CD14-positive monocyte (primary cell): Measurements from ENCODE around the gene RNFT2. TPM values are rescaled to one million over a fixed set of nuclear protein-coding genes. Genes with fewer than 3 reads are reported as not detected.

Experiments
- DNase-seq, 3 donors: peaks; one replicate each; pipeline ENCODE4 v3.0.0-alpha.2; 2011 to 2022
- H2AFZ ChIP-seq: 2 replicates; pipeline ENCODE4 v1.6.0; 2012; ENCODE audit warnings: mild to moderate bottlenecking, low read depth, low read length, inconsistent platforms; ENCODE audit not compliant: insufficient read depth, poor library complexity, severe bottlenecking
- H3K27ac ChIP-seq, 2 donors: 1 replicate in 1 of 2; 2 replicates in 1 of 2; pipeline ENCODE4 v1.5.1; 2012 to 2013; ENCODE audit warnings: low read length in 2 of 2, control low read depth in 1 of 2, inconsistent platforms in 1 of 2, low read depth in 1 of 2, mild to moderate bottlenecking in 1 of 2
- H3K27me3 ChIP-seq, 2 donors: one replicate each; pipeline versions ENCODE4 v1.6.0 to v1.6.1; 2011 to 2013; ENCODE audit warnings: low read length in 2 of 2; ENCODE audit not compliant: control insufficient read depth in 2 of 2, insufficient read depth in 2 of 2
- H3K36me3 ChIP-seq, 2 donors: replicated peaks in 1 of 2; 1 replicate in 1 of 2; 2 replicates in 1 of 2; pipeline versions ENCODE4 v1.5.1 to v1.6.1; 2012 to 2013; ENCODE audit warnings: low read length in 2 of 2, control low read depth in 1 of 2, inconsistent platforms in 1 of 2, mild to moderate bottlenecking in 1 of 2; ENCODE audit not compliant: insufficient read depth in 2 of 2, control insufficient read depth in 1 of 2
- H3K4me1 ChIP-seq, 2 donors: 1 replicate in 1 of 2; 2 replicates in 1 of 2; pipeline versions ENCODE4 v1.5.1 to v1.6.1; 2012 to 2013; ENCODE audit warnings: low read length in 2 of 2, control low read depth in 1 of 2, inconsistent platforms in 1 of 2, mild to moderate bottlenecking in 1 of 2, moderate library complexity in 1 of 2; ENCODE audit not compliant: insufficient read depth in 2 of 2, control insufficient read depth in 1 of 2
- H3K4me2 ChIP-seq: replicated peaks from 2 replicates; pipeline ENCODE3; 2012; ENCODE audit warnings: low read length, moderate library complexity, mild to moderate bottlenecking; ENCODE audit not compliant: poor library complexity, severe bottlenecking; ENCODE audit errors: extremely low read depth
- H3K4me3 ChIP-seq, 3 experiments: fragments of 200-600 bp in 1 of 3; sonication (generic) in 1 of 3; replicated peaks in 1 of 3; 1 replicate in 2 of 3; 2 replicates in 1 of 3; pipeline ENCODE4 v1.5.1; 2011 to 2013; ENCODE audit warnings: low read length in 3 of 3, mild to moderate bottlenecking in 3 of 3, control low read depth in 2 of 3, low read depth in 2 of 3, inconsistent platforms in 1 of 3, moderate library complexity in 1 of 3
- H3K79me2 ChIP-seq: 2 replicates; pipeline ENCODE4 v1.6.0; 2012; ENCODE audit warnings: mild to moderate bottlenecking, control low read depth, inconsistent platforms, low read length, moderate library complexity; ENCODE audit not compliant: insufficient read depth
- H3K9ac ChIP-seq: 2 replicates; pipeline ENCODE4 v1.6.0; 2017; ENCODE audit warnings: low read length, mild to moderate bottlenecking; ENCODE audit not compliant: insufficient read depth, poor library complexity, severe bottlenecking
- H3K9me3 ChIP-seq, 2 donors: replicated peaks in 1 of 2; 1 replicate in 1 of 2; 2 replicates in 1 of 2; pipeline versions ENCODE4 v1.5.1 to v1.6.1; 2012 to 2013; ENCODE audit warnings: low read length in 2 of 2, control low read depth in 1 of 2; ENCODE audit not compliant: control insufficient read depth in 1 of 2, insufficient read depth in 1 of 2
- H4K20me1 ChIP-seq: 2 replicates; pipeline ENCODE4 v1.6.0; 2012; ENCODE audit warnings: mild to moderate bottlenecking, low read length, control low read depth, moderate library complexity; ENCODE audit not compliant: insufficient read depth
- H3K27ac Mint-ChIP-seq, 7 donors: one replicate each; pipeline ENCODE4 v1.8.0; 2020; ENCODE audit warnings: mild to moderate bottlenecking in 7 of 7, mixed read lengths in 7 of 7, moderate library complexity in 6 of 7, inconsistent platforms in 2 of 7
- H3K27me3 Mint-ChIP-seq, 3 donors: one replicate each; pipeline ENCODE4 v1.8.0; 2021 to 2022; ENCODE audit warnings: low read depth in 3 of 3, mild to moderate bottlenecking in 3 of 3, mixed read lengths in 3 of 3, moderate library complexity in 3 of 3, inconsistent platforms in 1 of 3
- H3K36me3 Mint-ChIP-seq, 2 donors: one replicate each; pipeline ENCODE4 v1.8.0; 2020; ENCODE audit warnings: mixed read lengths in 2 of 2, inconsistent platforms in 1 of 2, mild to moderate bottlenecking in 1 of 2
- H3K4me1 Mint-ChIP-seq: one replicate; pipeline ENCODE4 v1.8.0; 2020; ENCODE audit warnings: mild to moderate bottlenecking, mixed read lengths
- H3K4me3 Mint-ChIP-seq, 2 donors: one replicate each; pipeline ENCODE4 v1.8.0; 2020; ENCODE audit warnings: mild to moderate bottlenecking in 2 of 2, mixed read lengths in 2 of 2, moderate library complexity in 1 of 2
- H3K9me3 Mint-ChIP-seq, 7 donors: one replicate each; pipeline ENCODE4 v1.8.0; 2020 to 2022; ENCODE audit warnings: mixed read lengths in 7 of 7, mild to moderate bottlenecking in 6 of 7, moderate library complexity in 6 of 7, inconsistent platforms in 2 of 7
- CTCF ChIP-seq: fragments of 200-600 bp; IDR thresholded peaks from one replicate; pipeline ENCODE4 v1.8.0; 2022; ENCODE audit warnings: antibody characterized with exemption, mild to moderate bottlenecking
- WGBS: methylation state at CpG from one replicate; pipeline ENCODE4 v1.1.5; 2013; ENCODE audit warnings: missing lambda C conversion rate; ENCODE audit not compliant: insufficient coverage; 5-methylcytosine and 5-hydroxymethylcytosine counted together
- intact Hi-C, 2 donors: fragments of 100-400 bp; cut with micrococcal nuclease; formaldehyde crosslinking; loops; one replicate each; pipeline versions ENCODE4 v1.15.0 to v1.15.1; 2023
- polyA plus RNA-seq, 3 donors: library from polyadenylated mRNA; depleted of rRNA in 1 of 3; unstranded in 2 of 3; stranded (reverse) in 1 of 3; fragments of 300-500 nt in 2 of 3; fragments of >200 nt in 1 of 3; fragmentation: Illumina TruSeq in 2 of 3; gene quantifications; 1 replicate in 2 of 3; 2 replicates in 1 of 3; pipeline ENCODE4 v1.2.3, GENCODE V29; 2012 to 2021

Gene RNFT2
- polyA plus RNA-seq, 3 donors = 0.05 TPM; not detected in 2

- peaks cover 5 to 6% of the 10 kb centered on the region in 2 donors for H3K9me3 ChIP-seq
- no peak overlapping the region for H3K4me2 ChIP-seq
- no peak overlapping the region for H3K4me3 ChIP-seq
- intact Hi-C loops = no loop called here
- no CpG with 5 or more reads among the region's 1 CpG for WGBS
- peaks cover 0 to 16% (median 6%) of the 10 kb centered on the region in 7 donors for H3K9me3 Mint-ChIP-seq
- H3K79me2 ChIP-seq = no peaks in the 10 kb centered on the region
- H3K36me3 Mint-ChIP-seq = no peaks in the 10 kb centered on the region
- H3K27ac Mint-ChIP-seq = no peak overlapping the region
- H3K36me3 ChIP-seq = no peaks in the 10 kb centered on the region
- peaks cover 26 to 39% (median 31%) of the 10 kb centered on the region in 3 donors for H3K27me3 Mint-ChIP-seq
- no peak for DNase-seq
- peaks cover 13 to 27% of the 10 kb centered on the region in 2 donors for H3K27me3 ChIP-seq
- H2AFZ ChIP-seq = no peak overlapping the region
- peaks cover 0 to 26% of the 10 kb centered on the region in 2 donors for H3K4me1 ChIP-seq
- H4K20me1 ChIP-seq = no peaks in the 10 kb centered on the region
- no peak overlapping the region for H3K4me3 Mint-ChIP-seq
- no peak overlapping the region for H3K9ac ChIP-seq
- no peak overlapping the region for H3K27ac ChIP-seq
- H3K4me1 Mint-ChIP-seq = peaks cover 6% of the 10 kb centered on the region
- no peak for TF ChIP-seq CTCF
Measured at GRCh38 chr12:116887244-116887643, 149.1 kb downstream of the RNFT2 start.

GRCh38 chr12:116887897-116888296 lies 149.8 kb downstream of the RNFT2 start:
- no CpG with 5 or more reads among the region's 6 CpGs for WGBS
- no peak for DNase-seq
- no peak overlapping the region for H3K27ac Mint-ChIP-seq
- Histone ChIP-seq H3K36me3 (no peaks in the 10 kb centered on the region), H3K79me2 (no peaks in the 10 kb centered on the region), H4K20me1 (no peaks in the 10 kb centered on the region), H3K27ac (no peak overlapping the region), H3K4me3 (no peak overlapping the region), H3K27me3 (peaks cover 6 to 24% of the 10 kb centered on the region in 2 donors), H3K9ac (no peak overlapping the region), H2AFZ (no peak overlapping the region), H3K9me3 (peaks cover 0 to 6% of the 10 kb centered on the region in 2 donors), H3K4me2 (no peak overlapping the region), H3K4me1 (peaks cover 0 to 26% of the 10 kb centered on the region in 2 donors)
- H3K9me3 Mint-ChIP-seq = peaks cover 0 to 13% (median 7%) of the 10 kb centered on the region in 7 donors
- no peak overlapping the region for H3K4me3 Mint-ChIP-seq
- no peak for TF ChIP-seq CTCF
- H3K36me3 Mint-ChIP-seq = no peaks in the 10 kb centered on the region
- H3K27me3 Mint-ChIP-seq = peaks cover 20 to 32% (median 25%) of the 10 kb centered on the region in 3 donors
- H3K4me1 Mint-ChIP-seq = peaks cover 6% of the 10 kb centered on the region
- intact Hi-C loops = no loop called here
